ENCODE results near the gene SETD2. TPM values are rescaled to one million over a fixed set of nuclear protein-coding genes. Genes with fewer than 3 reads are reported as not detected.

The SETD2 gene
- total RNA-seq, 4 donors from 2014 or later: 42.9 to 59.6 (median 47.7) TPM

DNA sequence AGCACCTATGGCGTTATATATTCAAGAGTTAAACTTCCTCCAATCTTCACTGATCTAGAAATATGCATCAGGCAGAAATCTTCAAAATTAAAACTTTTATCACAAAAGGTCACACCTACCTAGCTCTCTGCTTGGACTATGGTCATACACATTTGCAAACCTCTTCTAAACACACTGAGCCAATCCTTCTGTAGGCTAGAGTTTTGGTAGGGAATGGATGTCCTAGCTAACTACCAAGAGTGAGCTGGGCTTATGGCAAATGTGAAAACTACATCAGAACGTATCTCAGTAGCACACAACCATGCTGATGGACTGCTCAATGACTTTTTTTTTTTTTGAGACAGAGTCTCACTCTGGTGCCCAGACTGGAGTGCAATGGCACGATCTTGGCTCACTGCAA is 29.6 kb downstream of the SETD2 start:
- TF ChIP-seq, protein P1, sequence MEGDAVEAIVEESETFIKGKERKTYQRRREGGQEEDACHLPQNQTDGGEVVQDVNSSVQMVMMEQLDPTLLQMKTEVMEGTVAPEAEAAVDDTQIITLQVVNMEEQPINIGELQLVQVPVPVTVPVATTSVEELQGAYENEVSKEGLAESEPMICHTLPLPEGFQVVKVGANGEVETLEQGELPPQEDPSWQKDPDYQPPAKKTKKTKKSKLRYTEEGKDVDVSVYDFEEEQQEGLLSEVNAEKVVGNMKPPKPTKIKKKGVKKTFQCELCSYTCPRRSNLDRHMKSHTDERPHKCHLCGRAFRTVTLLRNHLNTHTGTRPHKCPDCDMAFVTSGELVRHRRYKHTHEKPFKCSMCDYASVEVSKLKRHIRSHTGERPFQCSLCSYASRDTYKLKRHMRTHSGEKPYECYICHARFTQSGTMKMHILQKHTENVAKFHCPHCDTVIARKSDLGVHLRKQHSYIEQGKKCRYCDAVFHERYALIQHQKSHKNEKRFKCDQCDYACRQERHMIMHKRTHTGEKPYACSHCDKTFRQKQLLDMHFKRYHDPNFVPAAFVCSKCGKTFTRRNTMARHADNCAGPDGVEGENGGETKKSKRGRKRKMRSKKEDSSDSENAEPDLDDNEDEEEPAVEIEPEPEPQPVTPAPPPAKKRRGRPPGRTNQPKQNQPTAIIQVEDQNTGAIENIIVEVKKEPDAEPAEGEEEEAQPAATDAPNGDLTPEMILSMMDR (IDR thresholded peaks at IDR 0.05): no peak
- no peak for TF ChIP-seq POLR2A (IDR thresholded peaks at IDR 0.05)
- DNase-seq (ENCODE audit: low spot score in 2 of 2): no peak
- H3K4me3 ChIP-seq (ENCODE audit: low read depth, poor library complexity, severe bottlenecking): no peak overlapping the region
- 70 to 79% methylated on average over 3 of the region's 3 CpGs for WGBS, 2 donors
- intact Hi-C loops (cut with DNase I; ENCODE audit: low total_unique reads): no loop called here

DNA sequence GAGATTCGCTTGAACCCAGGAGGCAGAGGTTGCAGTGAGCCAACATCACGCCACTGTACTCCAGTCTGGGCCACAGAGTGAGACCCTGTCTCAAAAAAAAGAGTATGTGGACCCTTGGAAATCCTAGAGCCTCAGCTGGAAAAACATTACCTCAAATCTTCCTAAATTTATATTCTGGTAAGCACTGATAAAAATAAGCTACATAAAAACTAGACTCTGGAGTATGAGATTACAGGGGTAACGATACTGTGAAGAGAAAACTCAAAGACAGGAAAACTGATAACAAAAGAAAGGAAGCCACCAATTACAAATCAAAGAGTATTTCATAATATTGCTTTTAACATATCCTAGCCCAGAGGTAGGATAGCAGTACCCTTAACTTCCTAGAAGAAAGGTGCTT is 30.3 kb downstream of the SETD2 start:
- TF ChIP-seq, protein P1 (IDR thresholded peaks at IDR 0.05): no peak
- TF ChIP-seq POLR2A (IDR thresholded peaks at IDR 0.05): no peak
- DNase-seq (ENCODE audit: low spot score in 2 of 2): no peak
- intact Hi-C loops (cut with DNase I; ENCODE audit: low total_unique reads): no loop called here
- WGBS, 2 donors: 75 to 94% methylated on average over 3 of the region's 3 CpGs
- H3K4me3 ChIP-seq (ENCODE audit: low read depth, poor library complexity, severe bottlenecking): no peak overlapping the region

DNA sequence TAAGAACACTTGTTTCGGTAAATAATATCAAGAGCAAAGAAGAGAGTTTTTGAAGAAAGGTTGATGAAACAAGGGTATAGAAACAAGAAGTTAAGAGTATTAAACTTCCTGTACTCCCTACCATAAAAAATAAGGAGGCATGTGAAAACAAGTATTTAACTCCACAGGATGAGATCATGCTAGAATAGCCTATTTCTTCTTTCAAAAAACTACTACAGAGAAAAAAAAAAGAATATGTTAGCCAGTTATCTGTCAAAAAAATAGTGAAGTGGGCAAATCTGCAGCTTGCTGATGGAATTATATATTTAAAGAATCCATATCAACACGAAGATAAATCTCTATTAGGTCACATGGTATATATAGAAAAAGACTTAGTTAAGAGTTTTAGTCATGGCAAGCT is 33.4 kb downstream of the SETD2 start:
- 55 to 61% methylated on average over 2 of the region's 2 CpGs for whole genome bisulfite sequencing, 2 donors
- no peak for TF ChIP-seq POLR2A (IDR thresholded peaks at IDR 0.05)
- TF ChIP-seq, protein P1 (IDR thresholded peaks at IDR 0.05): no peak
- intact Hi-C loops (cut with DNase I; ENCODE audit: low total_unique reads): no loop called here
- DNase-seq (ENCODE audit: low spot score in 2 of 2): no peak
- no peak overlapping the region for H3K4me3 ChIP-seq (ENCODE audit: low read depth, poor library complexity, severe bottlenecking)

DNA sequence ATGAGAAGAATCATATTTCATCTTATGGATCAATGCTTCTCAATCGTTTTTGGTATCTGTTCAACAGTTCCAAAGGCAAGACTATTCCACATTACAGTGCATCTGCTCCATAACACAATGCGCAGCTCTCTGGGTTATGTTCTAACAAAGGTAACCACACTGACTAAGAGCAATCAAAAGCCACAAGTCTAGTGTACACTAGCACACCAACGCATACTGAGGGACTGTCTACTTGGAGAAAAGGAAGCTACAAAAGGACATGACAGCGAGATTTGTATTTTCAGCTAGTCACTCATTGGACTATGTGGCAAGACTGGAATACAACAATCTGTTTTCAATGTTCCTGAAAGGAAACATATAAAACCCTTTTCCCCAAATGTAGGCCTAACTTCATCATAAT is 35.8 kb downstream of the SETD2 start:
- no peak for DNase-seq (ENCODE audit: low spot score in 2 of 2)
- TF ChIP-seq, protein P1 (IDR thresholded peaks at IDR 0.05): no peak
- TF ChIP-seq POLR2A (IDR thresholded peaks at IDR 0.05): no peak
- 65 to 71% methylated on average over 4 of the region's 4 CpGs for WGBS, 2 donors
- no peak overlapping the region for H3K4me3 ChIP-seq (ENCODE audit: low read depth, poor library complexity, severe bottlenecking)
- intact Hi-C loops (cut with DNase I; ENCODE audit: low total_unique reads): no loop called here

DNA sequence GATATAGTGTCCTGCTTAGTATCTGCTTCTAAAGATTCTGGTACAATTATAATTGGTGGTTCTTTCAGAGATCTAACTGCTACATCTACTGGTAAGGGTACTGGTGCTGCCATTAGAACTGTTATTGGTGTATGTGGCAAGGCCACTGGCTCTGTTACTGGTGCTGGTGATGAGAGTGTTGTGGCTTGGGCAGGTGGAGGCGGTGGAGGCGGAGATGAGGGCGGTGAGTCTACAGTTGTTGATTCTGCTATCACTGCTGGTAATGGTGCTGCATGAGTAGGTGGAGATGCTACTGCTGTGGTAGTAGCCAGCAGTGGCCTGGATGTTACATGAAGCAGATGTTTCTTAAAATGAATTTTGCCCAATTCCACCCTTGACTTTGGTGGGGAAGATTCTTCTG is 40.1 kb downstream of the SETD2 start:
- no peak for DNase-seq (ENCODE audit: low spot score in 2 of 2)
- TF ChIP-seq, protein P1 (IDR thresholded peaks at IDR 0.05): no peak
- no peak for TF ChIP-seq POLR2A (IDR thresholded peaks at IDR 0.05)
- intact Hi-C loops (cut with DNase I; ENCODE audit: low total_unique reads): no loop called here
- H3K4me3 ChIP-seq (ENCODE audit: low read depth, poor library complexity, severe bottlenecking): no peak overlapping the region
- WGBS, 2 donors: 93 to 98% methylated on average over 3 of the region's 3 CpGs

DNA sequence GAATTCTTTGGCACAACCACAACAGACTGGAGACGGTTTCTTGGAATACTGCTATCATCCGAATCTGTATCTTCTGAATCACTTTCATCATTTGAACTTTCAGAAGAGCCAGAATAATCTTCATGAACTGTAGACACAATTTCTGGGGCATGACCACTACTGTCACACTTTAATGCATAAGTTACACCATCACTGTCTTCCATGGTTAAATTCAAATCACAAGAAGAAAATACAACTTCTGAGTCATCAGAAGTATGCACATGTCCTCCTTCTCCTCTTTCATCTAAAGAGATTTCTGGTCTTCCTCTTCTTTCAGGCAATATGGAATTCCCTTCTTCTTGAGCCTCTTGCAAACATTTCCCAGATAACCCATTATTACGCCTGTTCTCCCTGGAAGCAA is 42.5 kb downstream of the SETD2 start:
- H3K4me3 ChIP-seq (ENCODE audit: low read depth, poor library complexity, severe bottlenecking): no peak overlapping the region
- WGBS, 2 donors: 74 to 83% methylated on average over 3 of the region's 3 CpGs
- intact Hi-C loops (cut with DNase I; ENCODE audit: low total_unique reads): no loop called here
- no peak for DNase-seq (ENCODE audit: low spot score in 2 of 2)
- TF ChIP-seq POLR2A (IDR thresholded peaks at IDR 0.05): no peak
- TF ChIP-seq, protein P1 (IDR thresholded peaks at IDR 0.05): no peak

Data from lower leg skin (tissue), 4 donors.